Endothelial cell of umbilical vein (primary cell): ENCODE results near the gene L3MBTL4. TPM values are rescaled to one million over a fixed set of nuclear protein-coding genes. Genes with fewer than 3 reads are reported as not detected.

Experiments
- BruUV-seq: library from RNA; stranded (reverse); fragments of 400-500 nt; replicated peaks from 2 replicates; lab custom pipeline; 2021; lab: Mats Ljungman, UMichigan
- CTCF ChIA-PET: fragments of 300-600, 350-600 bp; sonication (Branson Sonifier 250); formaldehyde crosslinking; loops from one replicate; lab custom pipeline; 2021; ENCODE audit warnings: antibody characterized with exemption, inconsistent platforms; lab: Charles Lee
- POLR2A ChIA-PET: fragments of 300-600, 350-600 bp; sonication (Branson Sonifier 250); formaldehyde crosslinking; loops from one replicate; lab custom pipeline; 2021; ENCODE audit warnings: antibody characterized with exemption, inconsistent platforms; lab: Charles Lee
- DNase-seq: peaks from one replicate; pipeline ENCODE4 v3.0.0-alpha.2; 2011; ENCODE audit warnings: low read depth, low spot score
- FAIRE-seq: peaks from 2 replicates; lab custom pipeline; 2011; peaks lifted over from hg19 to GRCh38; lab: Jason Lieb, UNC
- H2AFZ ChIP-seq: 2 replicates; pipeline ENCODE4 v1.6.0; 2012; ENCODE audit warnings: low read depth, low read length, control low read depth, inconsistent platforms
- H3K27ac ChIP-seq: 2 replicates; pipeline ENCODE4 v1.5.1; 2011; ENCODE audit warnings: low read depth, mild to moderate bottlenecking, control low read depth, low read length, moderate library complexity; ENCODE audit not compliant: insufficient read depth
- H3K27me3 ChIP-seq, 2 experiments: 2 replicates each; pipeline versions ENCODE4 v1.6.0 to v1.6.1; 2011; ENCODE audit warnings: low read length in 2 of 2, mixed read lengths in 1 of 2; ENCODE audit not compliant: control insufficient read depth in 2 of 2, insufficient read depth in 2 of 2
- H3K36me3 ChIP-seq, 2 experiments: 2 replicates in 1 of 2; 3 replicates in 1 of 2; pipeline ENCODE4 v1.5.1; 2011; ENCODE audit warnings: low read length in 2 of 2, mild to moderate bottlenecking in 1 of 2, moderate library complexity in 1 of 2; ENCODE audit not compliant: control insufficient read depth in 2 of 2, insufficient read depth in 2 of 2; ENCODE audit errors: extremely low read depth in 1 of 2
- H3K4me1 ChIP-seq: 3 replicates; pipeline ENCODE4 v1.5.1; 2011; ENCODE audit warnings: mild to moderate bottlenecking, low read length; ENCODE audit not compliant: control insufficient read depth, insufficient read depth; ENCODE audit errors: extremely low read depth
- H3K4me2 ChIP-seq: 2 replicates; pipeline ENCODE4 v1.6.1; 2011; ENCODE audit warnings: low read length, control low read depth, mixed read lengths; ENCODE audit not compliant: insufficient read depth
- H3K4me3 ChIP-seq, 3 experiments: fragments of 200-600 bp in 1 of 3; sonication (generic), shearing (Covaris generic) in 1 of 3; replicated peaks in 1 of 3; 2 replicates each; pipeline ENCODE4 v1.5.1; 2011 to 2016; ENCODE audit warnings: control low read depth in 3 of 3, low read length in 3 of 3, mild to moderate bottlenecking in 2 of 3, inconsistent platforms in 1 of 3, low read depth in 1 of 3, moderate library complexity in 1 of 3; ENCODE audit not compliant: insufficient read depth in 1 of 3
- H3K79me2 ChIP-seq: 2 replicates; pipeline ENCODE4 v1.6.0; 2012; ENCODE audit warnings: low read length, inconsistent platforms; ENCODE audit not compliant: control insufficient read depth, insufficient read depth
- H3K9ac ChIP-seq: replicated peaks from 2 replicates; pipeline ENCODE3; 2011; ENCODE audit warnings: low read length, control low read depth; ENCODE audit not compliant: insufficient read depth; ENCODE audit errors: extremely low read depth
- H3K9me1 ChIP-seq: replicated peaks from 3 replicates; pipeline ENCODE4 v1.6.0; 2011; ENCODE audit warnings: mild to moderate bottlenecking, low read length; ENCODE audit not compliant: control insufficient read depth, insufficient read depth; ENCODE audit errors: extremely low read depth
- H3K9me3 ChIP-seq: replicated peaks from 2 replicates; pipeline ENCODE4 v1.5.1; 2012; ENCODE audit warnings: low read length, inconsistent platforms; ENCODE audit not compliant: control insufficient read depth, insufficient read depth
- H4K20me1 ChIP-seq: replicated peaks from 2 replicates; pipeline ENCODE3; 2011; ENCODE audit warnings: mild to moderate bottlenecking, low read length; ENCODE audit not compliant: control insufficient read depth, insufficient read depth; ENCODE audit errors: extremely low read depth
- CTCF ChIP-seq, 2 donors: IDR thresholded peaks; 1 replicate in 1 of 2; 2 replicates in 1 of 2; pipeline ENCODE4 v1.5.1; 2011; ENCODE audit warnings: low read length in 2 of 2, mild to moderate bottlenecking in 2 of 2, moderate library complexity in 2 of 2, control low read depth in 1 of 2, inconsistent platforms in 1 of 2, low read depth in 1 of 2; ENCODE audit not compliant: insufficient read depth in 1 of 2; ENCODE audit errors: extremely low read depth in 1 of 2
- EZH2 ChIP-seq: IDR thresholded peaks from 2 replicates; pipeline ENCODE4 v1.6.1; 2012; ENCODE audit warnings: borderline replicate concordance, low read depth, mild to moderate bottlenecking, moderate library complexity, low read length, inconsistent platforms; ENCODE audit not compliant: severe bottlenecking
- FOS ChIP-seq: IDR thresholded peaks from 2 replicates; pipeline ENCODE4 v1.6.1; 2011; ENCODE audit warnings: mild to moderate bottlenecking, low read length, moderate library complexity, borderline replicate concordance; ENCODE audit not compliant: insufficient read depth
- GATA2 ChIP-seq: IDR thresholded peaks from 2 replicates; pipeline ENCODE4 v1.7.0; 2011; ENCODE audit warnings: low read depth, mild to moderate bottlenecking, moderate library complexity, mixed read lengths, low read length; ENCODE audit not compliant: insufficient read length, insufficient read depth
- JUN ChIP-seq: IDR thresholded peaks from 2 replicates; pipeline ENCODE4 v1.6.1; 2011; ENCODE audit warnings: borderline replicate concordance, low read depth; ENCODE audit not compliant: insufficient read length, insufficient read depth
- MAX ChIP-seq: IDR thresholded peaks from 2 replicates; pipeline ENCODE4 v1.6.1; 2011; ENCODE audit not compliant: insufficient read depth, insufficient read length
- MYC ChIP-seq: IDR thresholded peaks from one replicate; pipeline ENCODE4 v1.6.1; 2011; ENCODE audit warnings: mild to moderate bottlenecking, low read depth, low read length
- POLR2A ChIP-seq: IDR thresholded peaks from 2 replicates; pipeline ENCODE4 v1.6.1; 2012; ENCODE audit warnings: low read depth, mild to moderate bottlenecking, control low read depth, low read length
- POLR2AphosphoS5 ChIP-seq: IDR thresholded peaks from 2 replicates; pipeline ENCODE4 v1.6.1; 2012; ENCODE audit warnings: low read depth, mild to moderate bottlenecking, control low read depth, low read length, moderate library complexity; ENCODE audit not compliant: insufficient read depth
- dilution Hi-C: fragments of 300-500 bp; cut with MboI; formaldehyde crosslinking; loops from one replicate; pipeline ENCODE4 v1.15.0; 2019; ENCODE audit warnings: low sequenced_read_pairs; ENCODE audit not compliant: extremely low pct_ligation_motif_present
- intact Hi-C: fragments of 100-400 bp; cut with micrococcal nuclease; formaldehyde crosslinking; loops from one replicate; pipeline ENCODE4 v1.10.0; 2022
- polyA plus RNA-seq, 4 experiments: library from polyadenylated mRNA; depleted of rRNA in 3 of 4; stranded (reverse) in 3 of 4; unstranded in 1 of 4; fragments of >200 nt; gene quantifications; 2 replicates each; pipeline versions ENCODE4 v1.2.1 to v1.2.3, GENCODE V29; 2011 to 2012; ENCODE audit warnings: missing spikeins in 1 of 4
- total RNA-seq: library from RNA; stranded (reverse); gene quantifications from 2 replicates; pipeline ENCODE4 v1.2.3, GENCODE V29; 2021

The L3MBTL4 gene
- total and polyA plus RNA-seq, 2 donors (not counting 3 experiments of a cell fraction or from before 2014, with no cell fraction given): 0.80 TPM; not detected in 1

GRCh38 chr18:5973099-5973498 lies 441.6 kb downstream of the L3MBTL4 start:
- Histone ChIP-seq H3K9me3 (no peaks in the 10 kb centered on the region), H3K27ac (no peak overlapping the region), H3K9me1 (no peaks in the 10 kb centered on the region), H3K4me2 (no peak overlapping the region), H3K27me3 (no peaks in the 10 kb centered on the region), H3K79me2 (no peaks in the 10 kb centered on the region), H3K4me3 (no peak overlapping the region), H4K20me1 (no peaks in the 10 kb centered on the region), H3K36me3 (no peaks in the 10 kb centered on the region), H3K4me1 (no peaks in the 10 kb centered on the region), H3K9ac (no peak overlapping the region), H2AFZ (no peak overlapping the region)
- TF ChIP-seq POLR2AphosphoS5 (no peak), CTCF (IDR thresholded peaks at IDR 0.05; ENCODE audit: extremely low read depth in 1 of 2, insufficient read depth in 1 of 2, low read depth in 1 of 2, low read length in 2 of 2) (no peak), FOS (no peak)
- FAIRE-seq (no peak), DNase-seq (no peak)
- BruUV-seq: no TSS peak
- dilution Hi-C loops (no loop called here), intact Hi-C loops (no loop called here)
- ChIA-PET POLR2A (no interaction called here), CTCF (no interaction called here)

- dilution Hi-C loops: no loop called here
- Histone ChIP-seq H3K79me2 (no peaks in the 10 kb centered on the region), H2AFZ (no peak overlapping the region), H3K4me1 (no peaks in the 10 kb centered on the region), H4K20me1 (no peaks in the 10 kb centered on the region), H3K9me3 (no peaks in the 10 kb centered on the region), H3K4me2 (no peak overlapping the region), H3K27me3 (no peaks in the 10 kb centered on the region), H3K27ac (no peak overlapping the region), H3K36me3 (no peaks in the 10 kb centered on the region), H3K9ac (no peak overlapping the region), H3K4me3 (no peak overlapping the region), H3K9me1 (no peaks in the 10 kb centered on the region)
- TF ChIP-seq JUN (no peak), MYC (no peak), POLR2AphosphoS5 (no peak), POLR2A (no peak), CTCF (IDR thresholded peaks at IDR 0.05; ENCODE audit: extremely low read depth in 1 of 2, insufficient read depth in 1 of 2, low read depth in 1 of 2, low read length in 2 of 2) (no peak), EZH2 (no peak), GATA2 (no peak), MAX (no peak), FOS (no peak)
- intact Hi-C loops: no loop called here
- DNase-seq: no peak
- CTCF ChIA-PET: no interaction called here
- BruUV-seq: no TSS peak
- no peak for FAIRE-seq
- POLR2A ChIA-PET: no interaction called here
Measured at GRCh38 chr18:5972298-5972697, 442.4 kb downstream of the L3MBTL4 start.
